Measurements from ENCODE around the gene COPS8.

COPS8 gene

GRCh38 chr2:237131749-237132533 lies 46.3 kb downstream of the COPS8 start:
- no peak for DNase-seq (ENCODE audit: low spot score)

GRCh38 chr2:237132799-237133198 lies 47.1 kb downstream of the COPS8 start:
- no peak for DNase-seq (ENCODE audit: low spot score)

- DNase-seq (ENCODE audit: low spot score), result peak; percentile 39
Measured at GRCh38 chr2:237134321-237135230, 48.9 kb downstream of the COPS8 start.

- no peak for DNase-seq (ENCODE audit: low spot score)
Measured at GRCh38 chr2:237136824-237137223, 51.1 kb downstream of the COPS8 start.

- DNase-seq (ENCODE audit: low spot score), result peak; percentile 57
Measured at GRCh38 chr2:237137626-237138323, 52.1 kb downstream of the COPS8 start.

- DNase-seq (ENCODE audit: low spot score), result no peak
Measured at GRCh38 chr2:237139123-237139675, 53.5 kb downstream of the COPS8 start.

- DNase-seq (ENCODE audit: low spot score), result no peak
Measured at GRCh38 chr2:237140689-237141285, 55.1 kb downstream of the COPS8 start.

GRCh38 chr2:237141571-237142051 lies 55.9 kb downstream of the COPS8 start:
- DNase-seq (ENCODE audit: low spot score), result no peak

GRCh38 chr2:237143118-237143517 lies 57.4 kb downstream of the COPS8 start:
- DNase-seq (ENCODE audit: low spot score), result no peak

- DNase-seq (ENCODE audit: low spot score), result no peak
Measured at GRCh38 chr2:237143676-237144440, 58.2 kb downstream of the COPS8 start.

GRCh38 chr2:237144516-237144915 lies 58.8 kb downstream of the COPS8 start:
- no peak for DNase-seq (ENCODE audit: low spot score)

GRCh38 chr2:237147317-237147716 lies 61.6 kb downstream of the COPS8 start:
- DNase-seq (ENCODE audit: low spot score), result no peak

GRCh38 chr2:237148624-237149023 lies 62.9 kb downstream of the COPS8 start:
- no peak for DNase-seq (ENCODE audit: low spot score)

GRCh38 chr2:237149425-237149824 lies 63.7 kb downstream of the COPS8 start:
- DNase-seq (ENCODE audit: low spot score), result no peak

All from ecto neural progenitor cell (in vitro differentiated cells).